ENCODE measurements around the gene LGI1.

LGI1 gene

GRCh38 chr10:93718937-93719725 is 38.6 kb upstream of the LGI1 start:
- TF ChIP-seq CTCF (IDR thresholded peaks at IDR 0.05; ENCODE audit: insufficient read depth, low read depth, low read length, missing control alignments) = no peak
- no peak for DNase-seq (ENCODE audit: low read depth)
- H3K4me3 ChIP-seq (ENCODE audit: low read length) = no peak overlapping the region

- no peak overlapping the region for H3K4me3 ChIP-seq (ENCODE audit: low read length)
- no peak for TF ChIP-seq CTCF (IDR thresholded peaks at IDR 0.05; ENCODE audit: insufficient read depth, low read depth, low read length, missing control alignments)
- DNase-seq (ENCODE audit: low read depth) = no peak
These were observed 37.8 kb upstream of the LGI1 start for GRCh38 chr10:93719901-93720300.

- no peak for TF ChIP-seq CTCF (IDR thresholded peaks at IDR 0.05; ENCODE audit: insufficient read depth, low read depth, low read length, missing control alignments)
- peak; percentile 72 for DNase-seq (ENCODE audit: low read depth)
- no peak overlapping the region for H3K4me3 ChIP-seq (ENCODE audit: low read length)
These were observed 35.2 kb upstream of the LGI1 start for GRCh38 chr10:93722550-93722949.

GRCh38 chr10:93723153-93723552 is 34.6 kb upstream of the LGI1 start:
- no peak overlapping the region for H3K4me3 ChIP-seq (ENCODE audit: low read length)
- no peak for DNase-seq (ENCODE audit: low read depth)
- TF ChIP-seq CTCF (IDR thresholded peaks at IDR 0.05; ENCODE audit: insufficient read depth, low read depth, low read length, missing control alignments) = no peak

GRCh38 chr10:93726024-93726423 is 31.7 kb upstream of the LGI1 start:
- TF ChIP-seq CTCF (IDR thresholded peaks at IDR 0.05; ENCODE audit: insufficient read depth, low read depth, low read length, missing control alignments) = no peak
- no peak for DNase-seq (ENCODE audit: low read depth)
- H3K4me3 ChIP-seq (ENCODE audit: low read length) = no peak overlapping the region

GRCh38 chr10:93741367-93741766 is 16.4 kb upstream of the LGI1 start:
- TF ChIP-seq CTCF (IDR thresholded peaks at IDR 0.05; ENCODE audit: insufficient read depth, low read depth, low read length, missing control alignments) = no peak
- no peak for DNase-seq (ENCODE audit: low read depth)
- H3K4me3 ChIP-seq (ENCODE audit: low read length) = no peak overlapping the region
